Measurements from ENCODE around the gene FBXL14. TPM values are rescaled to one million over a fixed set of nuclear protein-coding genes. Genes with fewer than 3 reads are reported as not detected.

The FBXL14 gene
- total RNA-seq, 1 donor from 2014 or later: 33.7 TPM

- no peak for TF ChIP-seq CTCF (conservative IDR thresholded peaks at IDR 0.05)
- no peaks in the 10 kb centered on the region for H3K27me3 Mint-ChIP-seq (ENCODE audit: low read depth)
Observed at GRCh38 chr12:1619159-1619558, 24.8 kb upstream of the FBXL14 start.

GRCh38 chr12:1618489-1618888, 24.1 kb upstream of the FBXL14 start:
- no peak overlapping the region for H3K27ac Mint-ChIP-seq (ENCODE audit: unreplicated experiment)
- H3K4me1 Mint-ChIP-seq: peaks cover 15% of the 10 kb centered on the region
- no peaks in the 10 kb centered on the region for H3K27me3 Mint-ChIP-seq (ENCODE audit: low read depth)
- no peaks in the 10 kb centered on the region for H3K9me3 Mint-ChIP-seq
- no peak for TF ChIP-seq CTCF (conservative IDR thresholded peaks at IDR 0.05)
- H3K36me3 Mint-ChIP-seq (ENCODE audit: low read depth): peaks cover 1% of the 10 kb centered on the region
- no peak for DNase-seq (ENCODE audit: low read depth, low spot score)
- H3K4me3 Mint-ChIP-seq: no peak overlapping the region

More at GRCh38 chr12:1619159-1619558, 24.8 kb upstream of the FBXL14 start:
- no peak overlapping the region for H3K27ac Mint-ChIP-seq (ENCODE audit: unreplicated experiment)
- H3K4me3 Mint-ChIP-seq: no peak overlapping the region
- no peaks in the 10 kb centered on the region for H3K9me3 Mint-ChIP-seq
- H3K36me3 Mint-ChIP-seq (ENCODE audit: low read depth): peaks cover 3% of the 10 kb centered on the region
- DNase-seq (ENCODE audit: low read depth, low spot score): no peak
- H3K4me1 Mint-ChIP-seq: peaks cover 15% of the 10 kb centered on the region

GRCh38 chr12:1616233-1617066, 22.1 kb upstream of the FBXL14 start:
- peaks cover 27% of the 10 kb centered on the region for H3K4me1 Mint-ChIP-seq
- no peak overlapping the region for H3K27ac Mint-ChIP-seq (ENCODE audit: unreplicated experiment)
- no peak for DNase-seq (ENCODE audit: low read depth, low spot score)
- TF ChIP-seq CTCF (conservative IDR thresholded peaks at IDR 0.05): no peak
- no peaks in the 10 kb centered on the region for H3K36me3 Mint-ChIP-seq (ENCODE audit: low read depth)
- no peak overlapping the region for H3K4me3 Mint-ChIP-seq
- H3K9me3 Mint-ChIP-seq: no peaks in the 10 kb centered on the region
- H3K27me3 Mint-ChIP-seq (ENCODE audit: low read depth): no peaks in the 10 kb centered on the region

- Mint-ChIP-seq H3K9me3 (no peaks in the 10 kb centered on the region), H3K27ac (ENCODE audit: unreplicated experiment) (no peak overlapping the region), H3K27me3 (ENCODE audit: low read depth) (no peaks in the 10 kb centered on the region), H3K4me1 (peaks cover 22% of the 10 kb centered on the region), H3K36me3 (ENCODE audit: low read depth) (no peaks in the 10 kb centered on the region), H3K4me3 (no peak overlapping the region)
- no peak for TF ChIP-seq CTCF (conservative IDR thresholded peaks at IDR 0.05)
- no peak for DNase-seq (ENCODE audit: low read depth, low spot score)
Observed at GRCh38 chr12:1614360-1614759, 20.0 kb upstream of the FBXL14 start.

GRCh38 chr12:1613860-1614259, 19.5 kb upstream of the FBXL14 start:
- H3K9me3 Mint-ChIP-seq: no peaks in the 10 kb centered on the region
- H3K27me3 Mint-ChIP-seq (ENCODE audit: low read depth): no peaks in the 10 kb centered on the region
- H3K4me3 Mint-ChIP-seq: no peak overlapping the region
- no peak overlapping the region for H3K27ac Mint-ChIP-seq (ENCODE audit: unreplicated experiment)
- no peak for TF ChIP-seq CTCF (conservative IDR thresholded peaks at IDR 0.05)
- no peaks in the 10 kb centered on the region for H3K36me3 Mint-ChIP-seq (ENCODE audit: low read depth)
- peaks cover 18% of the 10 kb centered on the region for H3K4me1 Mint-ChIP-seq
- DNase-seq (ENCODE audit: low read depth, low spot score): no peak
